ENCODE data around the gene GPR55. TPM values are rescaled to one million over a fixed set of nuclear protein-coding genes. Genes with fewer than 3 reads are reported as not detected.

GPR55 gene
- total and polyA plus RNA-seq, 2 of the 4 experiments (the other 2 are of a cell fraction), result 0.03 TPM; not detected in 1

GRCh38 chr2:230928701-230929380 is 3.8 kb upstream of the GPR55 start:
- intact Hi-C loops (cut with micrococcal nuclease) (no loop called here), dilution Hi-C loops (cut with HindIII; ENCODE audit: low sequenced_read_pairs, unreplicated experiment) (no loop called here), in situ Hi-C loops (cut with MboI; ENCODE audit: low sequenced_read_pairs) (no loop called here)
- H4K20me1 ChIP-seq (ENCODE audit: insufficient read depth, low read length), result no peaks in the 10 kb centered on the region
- H3K4me2 ChIP-seq (ENCODE audit: low read depth, low read length), result no peak overlapping the region
- H3K9me1 ChIP-seq (ENCODE audit: insufficient read depth, low read length), result no peaks in the 10 kb centered on the region
- no peak overlapping the region for H4K91ac ChIP-seq (ENCODE audit: insufficient read depth, low read depth, low read length)
- H3K27ac ChIP-seq (ENCODE audit: insufficient read depth, low read length), result no peak overlapping the region
- H3K4me1 ChIP-seq (ENCODE audit: control insufficient read depth, insufficient read depth, low read length), result no peaks in the 10 kb centered on the region
- H4K5ac ChIP-seq (ENCODE audit: low read depth, low read length), result no peak overlapping the region
- H3K79me1 ChIP-seq (ENCODE audit: low read depth in 1 of 2, low read length in 2 of 2), result no peaks in the 10 kb centered on the region
- no peak overlapping the region for H2AK5ac ChIP-seq (ENCODE audit: low read depth, low read length)
- no peak overlapping the region for H3K4ac ChIP-seq (ENCODE audit: low read depth, low read length)
- no peak overlapping the region for H2BK15ac ChIP-seq (ENCODE audit: low read depth, low read length)
- ChIA-PET POLR2A (ENCODE audit: unreplicated experiment) (no interaction called here), CTCF (no interaction called here)
- no peaks in the 10 kb centered on the region for H3K36me3 ChIP-seq (ENCODE audit: control insufficient read depth, insufficient read depth, low read length)
- H4K8ac ChIP-seq (ENCODE audit: low read depth in 2 of 2, low read length in 2 of 2), result no peak overlapping the region
- H2AK9ac ChIP-seq (replicated peaks; ENCODE audit: low read depth, low read length, poor library complexity), result no peak overlapping the region
- BruUV-seq (replicated peaks), result no TSS peak
- H3K14ac ChIP-seq (replicated peaks; ENCODE audit: low read depth, low read length), result no peak overlapping the region
- H3K4me3 ChIP-seq (ENCODE audit: insufficient read depth, low read depth, low read length), result no peak overlapping the region
- TF ChIP-seq, protein P1, sequence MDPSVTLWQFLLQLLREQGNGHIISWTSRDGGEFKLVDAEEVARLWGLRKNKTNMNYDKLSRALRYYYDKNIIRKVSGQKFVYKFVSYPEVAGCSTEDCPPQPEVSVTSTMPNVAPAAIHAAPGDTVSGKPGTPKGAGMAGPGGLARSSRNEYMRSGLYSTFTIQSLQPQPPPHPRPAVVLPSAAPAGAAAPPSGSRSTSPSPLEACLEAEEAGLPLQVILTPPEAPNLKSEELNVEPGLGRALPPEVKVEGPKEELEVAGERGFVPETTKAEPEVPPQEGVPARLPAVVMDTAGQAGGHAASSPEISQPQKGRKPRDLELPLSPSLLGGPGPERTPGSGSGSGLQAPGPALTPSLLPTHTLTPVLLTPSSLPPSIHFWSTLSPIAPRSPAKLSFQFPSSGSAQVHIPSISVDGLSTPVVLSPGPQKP (IDR thresholded peaks at IDR 0.05; ENCODE audit: borderline replicate concordance, low read depth, low read length), result no peak
- TF ChIP-seq FOS (IDR thresholded peaks at IDR 0.05; ENCODE audit: low read depth, low read length) (no peak), CHD1 (IDR thresholded peaks at IDR 0.05; ENCODE audit: low read depth, low read length) (no peak), RAD21 (IDR thresholded peaks at IDR 0.05; ENCODE audit: low read length) (no peak), RFX5 (IDR thresholded peaks at IDR 0.05; ENCODE audit: low read depth, low read length) (no peak), BHLHE40 (IDR thresholded peaks at IDR 0.05; ENCODE audit: low read depth, low read length) (no peak)
- TF ChIP-seq, protein P2, sequence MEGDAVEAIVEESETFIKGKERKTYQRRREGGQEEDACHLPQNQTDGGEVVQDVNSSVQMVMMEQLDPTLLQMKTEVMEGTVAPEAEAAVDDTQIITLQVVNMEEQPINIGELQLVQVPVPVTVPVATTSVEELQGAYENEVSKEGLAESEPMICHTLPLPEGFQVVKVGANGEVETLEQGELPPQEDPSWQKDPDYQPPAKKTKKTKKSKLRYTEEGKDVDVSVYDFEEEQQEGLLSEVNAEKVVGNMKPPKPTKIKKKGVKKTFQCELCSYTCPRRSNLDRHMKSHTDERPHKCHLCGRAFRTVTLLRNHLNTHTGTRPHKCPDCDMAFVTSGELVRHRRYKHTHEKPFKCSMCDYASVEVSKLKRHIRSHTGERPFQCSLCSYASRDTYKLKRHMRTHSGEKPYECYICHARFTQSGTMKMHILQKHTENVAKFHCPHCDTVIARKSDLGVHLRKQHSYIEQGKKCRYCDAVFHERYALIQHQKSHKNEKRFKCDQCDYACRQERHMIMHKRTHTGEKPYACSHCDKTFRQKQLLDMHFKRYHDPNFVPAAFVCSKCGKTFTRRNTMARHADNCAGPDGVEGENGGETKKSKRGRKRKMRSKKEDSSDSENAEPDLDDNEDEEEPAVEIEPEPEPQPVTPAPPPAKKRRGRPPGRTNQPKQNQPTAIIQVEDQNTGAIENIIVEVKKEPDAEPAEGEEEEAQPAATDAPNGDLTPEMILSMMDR (conservative IDR thresholded peaks at IDR 0.05; ENCODE audit: low read depth, low read length), result no peak
- H3K18ac ChIP-seq (ENCODE audit: low read depth, low read length), result no peak overlapping the region
- no peak overlapping the region for H2BK120ac ChIP-seq (ENCODE audit: low read depth, low read length)
- H3K23ac ChIP-seq (ENCODE audit: low read depth, low read length), result no peak overlapping the region
- no peak overlapping the region for H2BK20ac ChIP-seq (ENCODE audit: low read depth, low read length)
- H3K9ac ChIP-seq (ENCODE audit: low read depth, low read length), result no peak overlapping the region
- H3K9me3 ChIP-seq (ENCODE audit: control insufficient read depth, insufficient read depth, low read length), result no peaks in the 10 kb centered on the region
- ATAC-seq (ENCODE audit: low read depth) (no peak), DNase-seq (no peak)
- H2BK5ac ChIP-seq (ENCODE audit: low read depth, low read length, poor library complexity, severe bottlenecking), result no peak overlapping the region
- no peak overlapping the region for H2AFZ ChIP-seq (replicated peaks; ENCODE audit: low read length, poor library complexity)
- no peak overlapping the region for H3K56ac ChIP-seq (ENCODE audit: extremely low read depth, insufficient read depth, low read length)
- 75% methylated on average over 4 of the region's 12 CpGs; no CpG with 5 or more reads in 1 of the 2 experiments for WGBS, 2 experiments (ENCODE audit: extremely low coverage in 2 of 2, insufficient read length in 1 of 2)
- H3K27me3 ChIP-seq (ENCODE audit: control insufficient read depth, insufficient read depth, low read length), result peaks cover 32% of the 10 kb centered on the region

Data from IMR-90 (cell line).